Adrenal gland (tissue), 12 donors: ENCODE measurements around the gene ABI3BP. TPM values are rescaled to one million over a fixed set of nuclear protein-coding genes. Genes with fewer than 3 reads are reported as not detected.

ENCODE experiments used
- DNase-seq, 7 donors: peaks; one replicate each; pipeline ENCODE4 v3.0.0-alpha.2; 2019 to 2020
- H3K27ac ChIP-seq, 5 donors: fragments of 200-600 bp; sonication (generic) in 4 of 5; 1 replicate in 3 of 5; 2 replicates in 2 of 5; pipeline versions ENCODE4 v1.5.1 to v1.8.0; 2016 to 2020; ENCODE audit warnings: mild to moderate bottlenecking in 1 of 5
- H3K27me3 ChIP-seq: fragments of 200-600 bp; 2 replicates; pipeline ENCODE4 v1.8.0; 2021
- H3K36me3 ChIP-seq, 2 donors: fragments of 200-600 bp; replicated peaks in 1 of 2; 1 replicate in 1 of 2; 2 replicates in 1 of 2; pipeline versions ENCODE4 v1.5.1 to v1.8.0; 2018 to 2022
- H3K4me1 ChIP-seq, 2 donors: fragments of 200-600 bp; replicated peaks in 1 of 2; 1 replicate in 1 of 2; 2 replicates in 1 of 2; pipeline versions ENCODE4 v1.5.1 to v1.8.0; 2018 to 2021
- H3K4me3 ChIP-seq, 4 donors: fragments of 200-600 bp; sonication (generic) in 3 of 4; one replicate each; pipeline ENCODE4 v1.5.1; 2016 to 2018
- H3K9me3 ChIP-seq, 3 donors: fragments of 200-600 bp; sonication (generic) in 1 of 3; replicated peaks in 1 of 3; 1 replicate in 2 of 3; 2 replicates in 1 of 3; pipeline versions ENCODE4 v1.5.1 to v1.8.0; 2016 to 2021
- POLR2A ChIP-seq, 2 donors: fragments of 450-650 bp; IDR thresholded peaks; one replicate each; pipeline ENCODE4 v1.6.1; 2017; ENCODE audit warnings: antibody characterized with exemption in 2 of 2, mild to moderate bottlenecking in 2 of 2, moderate library complexity in 1 of 2
- WGBS, 4 donors: extraction: QIAGEN DNeasy Blood & Tissue Kit in 2 of 4; methylation state at CpG; one replicate each; pipeline versions ENCODE4 v1.1.5 to v1.1.7; 2013 to 2017; 5-methylcytosine and 5-hydroxymethylcytosine counted together
- intact Hi-C, 2 donors: fragments of 100-400 bp; cut with DNase I; formaldehyde crosslinking; loops; one replicate each; pipeline versions ENCODE4 v1.14.1 to v1.15.0; 2022 to 2023
- polyA plus RNA-seq, 3 donors: library from polyadenylated mRNA; stranded (reverse); fragments of 200-250 nt in 2 of 3; fragments of 350-450 nt in 1 of 3; fragmentation: Illumina TruSeq in 1 of 3; extraction: RNeasy Lipid Tissue Mini Kit (QIAGEN cat#74804) in 1 of 3; gene quantifications; one replicate each; pipeline ENCODE4 v1.2.3, GENCODE V29; 2013 to 2014
- total RNA-seq, 9 donors: library from RNA; depleted of rRNA in 4 of 9; stranded (reverse); fragments of >200 nt in 4 of 9; fragments of 120-200 nt in 1 of 9; fragmentation: NEBNext Ultra II Directional in 1 of 9; extraction: Animal tissue kit (Norgen Biotek cat#: 25700) in 1 of 9; gene quantifications; one replicate each; pipeline versions ENCODE4 v1.1.0 to v1.2.4, GENCODE V29; 2013 to 2023
- TF ChIP-seq, protein P1 (sequence below), 6 experiments: fragments of 450-650 bp in 4 of 6; fragments of 200-600 bp in 2 of 6; sonication (generic) in 1 of 6; IDR thresholded peaks; 1 replicate in 5 of 6; 2 replicates in 1 of 6; pipeline versions ENCODE4 v1.5.1 to v1.8.0; 2016 to 2021; ENCODE audit warnings: antibody characterized with exemption in 6 of 6, mild to moderate bottlenecking in 2 of 6, moderate library complexity in 1 of 6
- donor health status: healthy with polysubstance abuse.
- donor health status: Bipolar disorder and iron deficiency.
- donor health status: DM: yes; HTN: yes; CAD: no.
- donor health status: DM: no; HTN: no; CAD: no.
- donor health status: DM: no; HTN: no; CAD: no.
- donor health status: DM: yes; HTN: yes; CAD: no.

ABI3BP gene
- total and polyA plus RNA-seq, 12 donors: 3.4 to 50.3 (median 18.7) TPM

DNA sequence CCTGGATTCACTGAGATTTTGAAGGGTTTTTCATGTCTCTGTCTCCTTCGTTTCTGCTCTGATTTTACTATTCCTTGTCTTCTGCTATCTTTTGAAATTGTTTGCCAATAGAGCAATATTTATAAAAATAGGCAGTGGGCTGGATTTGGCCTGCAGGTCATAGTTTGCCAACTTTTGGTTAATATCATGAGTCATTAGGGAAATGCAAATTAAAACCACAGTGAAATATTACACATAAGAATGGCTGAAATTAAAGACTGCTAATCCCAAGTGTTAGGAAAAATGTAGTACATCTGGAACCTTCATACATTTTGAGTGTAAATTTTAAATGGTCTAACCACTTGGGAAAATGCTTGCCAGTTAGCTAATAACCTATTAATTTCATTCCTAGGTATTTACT is 56.3 kb downstream of the ABI3BP start:
- 68 to 76% (median 69%) methylated on average over 1 of the region's 1 CpG for WGBS, 4 donors
- Histone ChIP-seq H3K4me3 (no peak overlapping the region), H3K36me3 (no peaks in the 10 kb centered on the region), H3K27ac (no peak overlapping the region), H3K27me3 (no peaks in the 10 kb centered on the region), H3K9me3 (no peaks in the 10 kb centered on the region), H3K4me1 (no peaks in the 10 kb centered on the region)
- no peak for TF ChIP-seq POLR2A (IDR thresholded peaks at IDR 0.05)
- TF ChIP-seq, protein P1, sequence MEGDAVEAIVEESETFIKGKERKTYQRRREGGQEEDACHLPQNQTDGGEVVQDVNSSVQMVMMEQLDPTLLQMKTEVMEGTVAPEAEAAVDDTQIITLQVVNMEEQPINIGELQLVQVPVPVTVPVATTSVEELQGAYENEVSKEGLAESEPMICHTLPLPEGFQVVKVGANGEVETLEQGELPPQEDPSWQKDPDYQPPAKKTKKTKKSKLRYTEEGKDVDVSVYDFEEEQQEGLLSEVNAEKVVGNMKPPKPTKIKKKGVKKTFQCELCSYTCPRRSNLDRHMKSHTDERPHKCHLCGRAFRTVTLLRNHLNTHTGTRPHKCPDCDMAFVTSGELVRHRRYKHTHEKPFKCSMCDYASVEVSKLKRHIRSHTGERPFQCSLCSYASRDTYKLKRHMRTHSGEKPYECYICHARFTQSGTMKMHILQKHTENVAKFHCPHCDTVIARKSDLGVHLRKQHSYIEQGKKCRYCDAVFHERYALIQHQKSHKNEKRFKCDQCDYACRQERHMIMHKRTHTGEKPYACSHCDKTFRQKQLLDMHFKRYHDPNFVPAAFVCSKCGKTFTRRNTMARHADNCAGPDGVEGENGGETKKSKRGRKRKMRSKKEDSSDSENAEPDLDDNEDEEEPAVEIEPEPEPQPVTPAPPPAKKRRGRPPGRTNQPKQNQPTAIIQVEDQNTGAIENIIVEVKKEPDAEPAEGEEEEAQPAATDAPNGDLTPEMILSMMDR (IDR thresholded peaks at IDR 0.05): no peak
- intact Hi-C loops: no loop called here
- no peak for DNase-seq

DNA sequence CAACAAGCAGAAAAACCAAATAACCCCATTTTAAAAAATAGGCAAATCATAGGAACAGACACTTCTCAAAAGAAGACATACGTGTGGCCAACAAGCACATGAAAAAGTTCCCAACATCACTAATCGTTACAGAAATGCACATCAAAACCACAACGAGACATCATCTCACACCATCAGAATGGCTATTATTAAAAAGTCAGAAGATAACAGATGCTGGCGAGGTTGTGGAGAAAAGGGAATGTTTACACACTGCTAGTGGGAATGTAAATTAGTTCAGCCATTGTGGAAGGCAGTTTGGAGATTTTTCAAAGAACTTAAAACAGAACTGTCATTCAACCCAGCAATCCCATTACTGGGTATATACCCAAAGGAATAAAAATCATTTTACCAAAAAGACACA is 60.7 kb downstream of the ABI3BP start:
- TF ChIP-seq, protein P1 (IDR thresholded peaks at IDR 0.05): no peak
- no peak for TF ChIP-seq POLR2A (IDR thresholded peaks at IDR 0.05)
- DNase-seq: no peak
- H3K9me3 ChIP-seq: no peaks in the 10 kb centered on the region
- WGBS, 4 donors: 75 to 82% (median 79%) methylated on average over 4 of the region's 4 CpGs
- H3K4me3 ChIP-seq: no peak overlapping the region
- no peaks in the 10 kb centered on the region for H3K27me3 ChIP-seq
- no peaks in the 10 kb centered on the region for H3K36me3 ChIP-seq
- intact Hi-C loops: no loop called here
- no peak overlapping the region for H3K27ac ChIP-seq
- no peaks in the 10 kb centered on the region for H3K4me1 ChIP-seq

DNA sequence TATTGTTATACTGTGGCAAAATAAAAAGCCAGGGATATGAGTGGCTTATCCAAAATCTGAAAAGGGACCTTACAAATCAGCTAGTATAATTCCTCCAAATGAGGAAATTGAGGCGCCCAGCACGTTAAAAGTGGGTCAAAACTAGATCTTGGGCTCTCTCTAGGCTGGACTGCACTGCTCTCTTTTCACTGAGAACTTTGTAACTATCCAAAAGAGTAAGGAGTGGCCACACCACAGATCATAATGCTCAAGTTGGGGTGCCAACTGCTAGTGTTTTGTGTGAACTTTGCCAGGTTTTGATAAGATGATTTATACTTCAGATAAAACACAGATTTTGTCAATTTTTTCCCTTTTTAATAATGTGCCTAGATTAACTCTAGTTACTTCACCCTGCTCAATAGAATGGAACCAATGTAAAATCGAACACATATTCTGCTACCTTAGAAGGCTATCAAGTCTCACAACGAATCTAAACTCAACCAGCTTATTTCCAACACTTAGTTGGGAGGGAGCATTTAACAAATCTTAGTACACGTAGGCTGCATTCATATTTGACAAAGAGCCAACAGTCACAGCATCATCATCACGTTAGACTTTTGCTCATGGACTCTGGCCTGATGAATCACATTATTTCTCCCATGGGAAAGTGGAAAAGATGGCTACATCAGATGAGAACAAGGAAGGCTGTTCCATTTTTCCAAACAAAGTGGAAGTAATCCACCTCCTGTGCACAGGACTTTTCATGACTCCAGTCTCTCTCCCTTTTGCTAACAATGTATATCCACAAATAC is 64.4 kb downstream of the ABI3BP start:
- intact Hi-C loops: no loop called here
- no peak overlapping the region for H3K4me3 ChIP-seq
- no peaks in the 10 kb centered on the region for H3K9me3 ChIP-seq
- H3K27ac ChIP-seq: no peak overlapping the region
- no peaks in the 10 kb centered on the region for H3K4me1 ChIP-seq
- H3K27me3 ChIP-seq: no peaks in the 10 kb centered on the region
- no peak for DNase-seq
- TF ChIP-seq, protein P1 (IDR thresholded peaks at IDR 0.05): no peak
- TF ChIP-seq POLR2A (IDR thresholded peaks at IDR 0.05): no peak
- H3K36me3 ChIP-seq: no peaks in the 10 kb centered on the region
- 69 to 84% (median 72%) methylated on average over 6 of the region's 6 CpGs for WGBS, 4 donors

DNA sequence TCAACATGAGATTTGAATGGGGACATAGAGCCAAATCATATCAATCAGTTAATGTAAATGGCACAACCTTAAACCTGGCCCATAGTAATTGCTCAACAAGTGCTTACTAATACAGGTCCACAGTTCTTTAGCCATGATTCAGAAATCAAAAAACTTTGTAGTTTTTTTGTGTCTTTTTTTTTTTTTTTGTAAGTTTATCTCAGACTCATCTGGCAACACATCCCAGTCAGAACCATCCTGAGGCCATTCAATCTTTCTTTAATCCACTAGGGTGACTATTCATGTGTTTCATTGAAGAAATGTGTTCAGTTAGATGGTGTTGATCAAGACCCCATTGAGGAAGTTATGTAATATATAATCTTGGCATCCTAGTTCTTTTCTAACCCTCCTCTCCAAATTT is 65.4 kb downstream of the ABI3BP start:
- intact Hi-C loops: no loop called here
- no peaks in the 10 kb centered on the region for H3K9me3 ChIP-seq

More for the DNA sequence above, 65.4 kb downstream of the ABI3BP start:
- no peak overlapping the region for H3K27ac ChIP-seq
- no peaks in the 10 kb centered on the region for H3K36me3 ChIP-seq
- TF ChIP-seq, protein P1 (IDR thresholded peaks at IDR 0.05): no peak
- TF ChIP-seq POLR2A (IDR thresholded peaks at IDR 0.05): no peak
- H3K4me1 ChIP-seq: no peaks in the 10 kb centered on the region
- H3K4me3 ChIP-seq: no peak overlapping the region
- DNase-seq: no peak
- no peaks in the 10 kb centered on the region for H3K27me3 ChIP-seq
